PFSK-1 (cell line): Measurements from ENCODE around the gene LHX1.

Experiments
- FOXP2 ChIP-seq: optimal IDR thresholded peaks from 2 replicates; pipeline ENCODE3; 2011; ENCODE audit warnings: borderline replicate concordance, control low read depth, inconsistent platforms; ENCODE audit not compliant: insufficient read depth; ENCODE audit errors: extremely low read length, extremely low read depth
- POLR2AphosphoS5 ChIP-seq: IDR thresholded peaks from 2 replicates; pipeline ENCODE4 v1.6.1; 2012; ENCODE audit warnings: low read depth, mild to moderate bottlenecking, control low read depth, low read length, moderate library complexity
- REST ChIP-seq, 2 experiments: IDR thresholded peaks; 2 replicates each; pipeline versions ENCODE4 v1.6.1 to v1.8.0; 2011 to 2012; ENCODE audit warnings: low read depth in 2 of 2, low read length in 2 of 2, control low read depth in 1 of 2, inconsistent platforms in 1 of 2, mild to moderate bottlenecking in 1 of 2, moderate library complexity in 1 of 2; ENCODE audit not compliant: insufficient read depth in 1 of 2
- SIN3A ChIP-seq: IDR thresholded peaks from 2 replicates; pipeline ENCODE4 v1.6.1; 2012; ENCODE audit warnings: mild to moderate bottlenecking, low read length, moderate library complexity, borderline replicate concordance; ENCODE audit not compliant: insufficient read depth
- TAF1 ChIP-seq: IDR thresholded peaks from 2 replicates; pipeline ENCODE4 v1.6.1; 2012; ENCODE audit warnings: low read length, control low read depth, borderline replicate concordance; ENCODE audit not compliant: insufficient read depth

Gene LHX1

GRCh38 chr17:36972905-36973304, 35.6 kb downstream of the LHX1 start:
- no peak for TF ChIP-seq SIN3A
- TF ChIP-seq REST (IDR thresholded peaks at IDR 0.05; ENCODE audit: insufficient read depth in 1 of 2, low read depth in 2 of 2, low read length in 2 of 2), result no peak

GRCh38 chr17:36975922-36976515, 38.7 kb downstream of the LHX1 start:
- TF ChIP-seq SIN3A (no peak), TAF1 (no peak), FOXP2 (no peak), REST (IDR thresholded peaks at IDR 0.05; ENCODE audit: insufficient read depth in 1 of 2, low read depth in 2 of 2, low read length in 2 of 2) (no peak), POLR2AphosphoS5 (no peak)

- TF ChIP-seq SIN3A, result no peak
- TF ChIP-seq REST (IDR thresholded peaks at IDR 0.05; ENCODE audit: insufficient read depth in 1 of 2, low read depth in 2 of 2, low read length in 2 of 2), result no peak
- TF ChIP-seq POLR2AphosphoS5, result no peak
- no peak for TF ChIP-seq FOXP2
- TF ChIP-seq TAF1, result no peak
Measured at GRCh38 chr17:36977066-36977465, 39.8 kb downstream of the LHX1 start.

GRCh38 chr17:36977568-36977967, 40.3 kb downstream of the LHX1 start:
- TF ChIP-seq TAF1, result no peak
- TF ChIP-seq REST (IDR thresholded peaks at IDR 0.05; ENCODE audit: insufficient read depth in 1 of 2, low read depth in 2 of 2, low read length in 2 of 2), result no peak
- no peak for TF ChIP-seq POLR2AphosphoS5
- TF ChIP-seq FOXP2, result no peak
- TF ChIP-seq SIN3A, result no peak

- TF ChIP-seq FOXP2, result no peak
- TF ChIP-seq REST (IDR thresholded peaks at IDR 0.05; ENCODE audit: insufficient read depth in 1 of 2, low read depth in 2 of 2, low read length in 2 of 2), result no peak
- TF ChIP-seq SIN3A, result no peak
- TF ChIP-seq TAF1, result no peak
- TF ChIP-seq POLR2AphosphoS5, result no peak
Measured at GRCh38 chr17:36978810-36979564, 41.7 kb downstream of the LHX1 start.
